Right ventricle myocardium superior (tissue), 1 donor: ENCODE measurements around the gene F8. TPM values are rescaled to one million over a fixed set of nuclear protein-coding genes. Genes with fewer than 3 reads are reported as not detected.
"Not testable (repeated sequence)": the region's sequence is repeated elsewhere in the genome, so short reads cannot be mapped to it uniquely, and the experiment has no call there.

ENCODE experiments used
- ATAC-seq: fragments of 200-7000 bp; cut with Tn5 transposase; one replicate; pipeline ENCODE4 v1.9.1; 2020; ENCODE audit warnings: mild to moderate bottlenecking; ENCODE audit not compliant: poor library complexity
- DNase-seq: peaks from one replicate; pipeline ENCODE4 v3.0.0-alpha.2; 2020
- intact Hi-C: fragments of 100-400 bp; cut with DNase I; formaldehyde crosslinking; loops from one replicate; pipeline ENCODE4 v1.11.2; 2022
- total RNA-seq: library from RNA; stranded (reverse); fragmentation: NEBNext Ultra II Directional; extraction: Animal tissue kit (Norgen Biotek cat#: 25700); gene quantifications from one replicate; pipeline ENCODE4 v1.2.1, GENCODE V29; 2021
- donor health status: DM: no; HTN: yes; CAD: no; lungs with severe emphysema.

Gene F8
- total RNA-seq, 1 donor from 2014 or later, result 38.9 TPM

GRCh38 chrX:154829926-154830442 is 192.5 kb downstream of the F8 start:
- no peak for DNase-seq
- no peak for ATAC-seq
- intact Hi-C loops, result no loop called here

GRCh38 chrX:154829134-154829533 is 193.4 kb downstream of the F8 start:
- DNase-seq (no peak), ATAC-seq (no peak)
- intact Hi-C loops, result no loop called here

GRCh38 chrX:154828016-154828408 is 194.5 kb downstream of the F8 start:
- intact Hi-C loops, result no loop called here
- DNase-seq, result no peak
- ATAC-seq, result no peak

GRCh38 chrX:154827194-154828015 is 195.1 kb downstream of the F8 start:
- ATAC-seq (no peak), DNase-seq (no peak)
- intact Hi-C loops, result no loop called here

- ATAC-seq, DNase-seq, intact Hi-C loops: not testable (repeated sequence)
Observed at GRCh38 chrX:154825586-154825985, 196.9 kb downstream of the F8 start.

GRCh38 chrX:154824638-154825037 is 197.9 kb downstream of the F8 start:
- DNase-seq, result no peak
- intact Hi-C loops, result no loop called here
- no peak for ATAC-seq

- no peak for ATAC-seq
- intact Hi-C loops, result no loop called here
- DNase-seq, result no peak
Observed at GRCh38 chrX:154822029-154822428, 200.5 kb downstream of the F8 start.

- intact Hi-C loops, result no loop called here
- ATAC-seq (no peak), DNase-seq (no peak)
Observed at GRCh38 chrX:154821523-154821922, 201.0 kb downstream of the F8 start.

- intact Hi-C loops, result no loop called here
- DNase-seq (no peak), ATAC-seq (no peak)
Observed at GRCh38 chrX:154819771-154820341, 202.7 kb downstream of the F8 start.

- DNase-seq (no peak), ATAC-seq (no peak)
- intact Hi-C loops, result no loop called here
Observed at GRCh38 chrX:154818916-154819770, 203.4 kb downstream of the F8 start.

GRCh38 chrX:154817048-154817618 is 205.4 kb downstream of the F8 start:
- ATAC-seq, intact Hi-C loops, DNase-seq: not testable (repeated sequence)

GRCh38 chrX:154816326-154816898 is 206.1 kb downstream of the F8 start:
- intact Hi-C loops, DNase-seq, ATAC-seq: not testable (repeated sequence)

- no peak for ATAC-seq
- intact Hi-C loops, result no loop called here
- DNase-seq, result no peak
Observed at GRCh38 chrX:154815274-154815818, 207.2 kb downstream of the F8 start.

GRCh38 chrX:154813801-154814200 is 208.7 kb downstream of the F8 start:
- intact Hi-C loops, result no loop called here
- ATAC-seq, result no peak
- no peak for DNase-seq

- intact Hi-C loops, result no loop called here
- DNase-seq (no peak), ATAC-seq (no peak)
Observed at GRCh38 chrX:154812341-154813101, 210.0 kb downstream of the F8 start.

GRCh38 chrX:154809939-154810665 is 212.4 kb downstream of the F8 start:
- ATAC-seq (no peak), DNase-seq (no peak)
- intact Hi-C loops, result no loop called here
